Type B pancreatic cell (in vitro differentiated cells): ENCODE results near the gene TMEM179. TPM values are rescaled to one million over a fixed set of nuclear protein-coding genes. Genes with fewer than 3 reads are reported as not detected.
"Not testable (repeated sequence)": the region's sequence is repeated elsewhere in the genome, so short reads cannot be mapped to it uniquely, and the experiment has no call there.

Source experiments
- DNase-seq: peaks from one replicate; pipeline ENCODE4 v3.0.0; 2021; ENCODE audit warnings: mixed read lengths; ENCODE audit not compliant: unreplicated experiment; ENCODE audit errors: extremely low spot score
- H3K27ac Mint-ChIP-seq: 2 replicates; pipeline ENCODE4 v1.8.0; 2021; ENCODE audit warnings: mild to moderate bottlenecking, mixed read lengths
- H3K27me3 Mint-ChIP-seq: 2 replicates; pipeline ENCODE4 v1.8.0; 2021; ENCODE audit warnings: mixed read lengths
- H3K36me3 Mint-ChIP-seq: 2 replicates; pipeline ENCODE4 v1.8.0; 2021; ENCODE audit warnings: mixed read lengths
- H3K4me1 Mint-ChIP-seq: one replicate; pipeline ENCODE4 v1.8.0; 2021; ENCODE audit warnings: mixed read lengths; ENCODE audit not compliant: unreplicated experiment
- H3K4me3 Mint-ChIP-seq: 2 replicates; pipeline ENCODE4 v1.8.0; 2021; ENCODE audit warnings: mild to moderate bottlenecking, mixed read lengths
- H3K9me3 Mint-ChIP-seq: 2 replicates; pipeline ENCODE4 v1.8.0; 2021; ENCODE audit warnings: mixed read lengths
- CTCF ChIP-seq: fragments of 200-600 bp; sonication (generic); conservative IDR thresholded peaks from 2 replicates; pipeline ENCODE4 v1.5.0; 2021; ENCODE audit warnings: antibody characterized with exemption, mild to moderate bottlenecking
- total RNA-seq: library from RNA; stranded (reverse); gene quantifications from 2 replicates; pipeline ENCODE4 v1.2.1, GENCODE V29; 2021; ENCODE audit warnings: low replicate concordance

Gene TMEM179
- total RNA-seq, 1 donor from 2014 or later = 9.0 TPM

GRCh38 chr14:104639471-104639870 is 34.9 kb upstream of the TMEM179 start:
- Mint-ChIP-seq H3K4me1 (peaks cover 18% of the 10 kb centered on the region), H3K27ac (no peak overlapping the region), H3K36me3 (no peaks in the 10 kb centered on the region), H3K27me3 (peaks cover 19% of the 10 kb centered on the region), H3K4me3 (no peak overlapping the region), H3K9me3 (no peaks in the 10 kb centered on the region)
- DNase-seq = no peak
- no peak for TF ChIP-seq CTCF

GRCh38 chr14:104638927-104639450 is 34.4 kb upstream of the TMEM179 start:
- no peaks in the 10 kb centered on the region for H3K36me3 Mint-ChIP-seq
- TF ChIP-seq CTCF = no peak
- H3K27ac Mint-ChIP-seq = no peak overlapping the region
- H3K4me1 Mint-ChIP-seq = peaks cover 17% of the 10 kb centered on the region
- H3K9me3 Mint-ChIP-seq = no peaks in the 10 kb centered on the region
- H3K4me3 Mint-ChIP-seq = no peak overlapping the region
- H3K27me3 Mint-ChIP-seq = peaks cover 18% of the 10 kb centered on the region
- no peak for DNase-seq

GRCh38 chr14:104638190-104638589 is 33.6 kb upstream of the TMEM179 start:
- Mint-ChIP-seq H3K4me1 (peaks cover 14% of the 10 kb centered on the region), H3K27me3 (peaks cover 17% of the 10 kb centered on the region), H3K27ac (peak overlapping the region; percentile 29), H3K36me3 (no peaks in the 10 kb centered on the region), H3K4me3 (no peak overlapping the region), H3K9me3 (no peaks in the 10 kb centered on the region)
- TF ChIP-seq CTCF = no peak
- no peak for DNase-seq

- no peak overlapping the region for H3K27ac Mint-ChIP-seq
- H3K36me3 Mint-ChIP-seq = no peaks in the 10 kb centered on the region
- no peak for TF ChIP-seq CTCF
- H3K4me1 Mint-ChIP-seq = peaks cover 14% of the 10 kb centered on the region
- no peak for DNase-seq
- H3K4me3 Mint-ChIP-seq = no peak overlapping the region
- H3K9me3 Mint-ChIP-seq = no peaks in the 10 kb centered on the region
- peaks cover 17% of the 10 kb centered on the region for H3K27me3 Mint-ChIP-seq
These were observed 33.0 kb upstream of the TMEM179 start for GRCh38 chr14:104637546-104638003.

GRCh38 chr14:104636846-104637545 is 32.4 kb upstream of the TMEM179 start:
- H3K9me3 Mint-ChIP-seq, H3K36me3 Mint-ChIP-seq, H3K4me3 Mint-ChIP-seq, DNase-seq, H3K27ac Mint-ChIP-seq: not testable (repeated sequence)
- Mint-ChIP-seq H3K27me3 (peaks cover 17% of the 10 kb centered on the region), H3K4me1 (peaks cover 14% of the 10 kb centered on the region)

GRCh38 chr14:104636131-104636530 is 31.6 kb upstream of the TMEM179 start:
- Mint-ChIP-seq H3K27me3 (peaks cover 17% of the 10 kb centered on the region), H3K4me3 (no peak overlapping the region), H3K4me1 (peaks cover 14% of the 10 kb centered on the region), H3K9me3 (no peaks in the 10 kb centered on the region), H3K27ac (no peak overlapping the region), H3K36me3 (no peaks in the 10 kb centered on the region)
- no peak for TF ChIP-seq CTCF
- DNase-seq = no peak
